Fibroblast of skin of scalp (primary cell): ENCODE measurements around the gene FXYD3.
"Not testable (repeated sequence)": the region's sequence is repeated elsewhere in the genome, so short reads cannot be mapped to it uniquely, and the experiment has no call there.

Experiments
- DNase-seq: peaks from one replicate; pipeline ENCODE4 v3.0.0-alpha.2; 2013

The FXYD3 gene

GRCh38 chr19:35125749-35126623 lies 10.4 kb downstream of the FXYD3 start:
- no peak for DNase-seq

GRCh38 chr19:35126624-35126959 lies 11.0 kb downstream of the FXYD3 start:
- no peak for DNase-seq

GRCh38 chr19:35127871-35128270 lies 12.2 kb downstream of the FXYD3 start:
- DNase-seq = no peak

- no peak for DNase-seq
These were observed 12.9 kb downstream of the FXYD3 start for GRCh38 chr19:35128398-35129057.

GRCh38 chr19:35129724-35130274 lies 14.2 kb downstream of the FXYD3 start:
- not testable (repeated sequence) for DNase-seq

GRCh38 chr19:35130761-35131720 lies 15.4 kb downstream of the FXYD3 start:
- no peak for DNase-seq

- DNase-seq = no peak
These were observed 16.6 kb downstream of the FXYD3 start for GRCh38 chr19:35132254-35132653.

GRCh38 chr19:35133826-35134225 lies 18.2 kb downstream of the FXYD3 start:
- no peak for DNase-seq

GRCh38 chr19:35134601-35135242 lies 19.1 kb downstream of the FXYD3 start, which contains the start of gene LGI4:
Gene LGI4, minus strand, starts transcription at chr19:35135059. Its CDS starts 379 bp downstream, at chr19:35134680.
- no peak for DNase-seq

- peak; percentile 69 for DNase-seq
These were observed 19.8 kb downstream of the FXYD3 start for GRCh38 chr19:35135389-35135909.

GRCh38 chr19:35136231-35136630 lies 20.6 kb downstream of the FXYD3 start:
- no peak for DNase-seq

- no peak for DNase-seq
These were observed 21.5 kb downstream of the FXYD3 start for GRCh38 chr19:35136977-35137702.

- DNase-seq = no peak
These were observed 22.8 kb downstream of the FXYD3 start, which contains the start of gene FXYD1 for GRCh38 chr19:35138305-35138892. Gene FXYD1, plus strand, starts transcription at chr19:35138824. Its CDS starts 1,256 bp downstream, at chr19:35140080.

GRCh38 chr19:35140207-35140961 lies 24.8 kb downstream of the FXYD3 start:
- no peak for DNase-seq

GRCh38 chr19:35140962-35141836 lies 25.6 kb downstream of the FXYD3 start:
- DNase-seq = peak; percentile 92

- no peak for DNase-seq
These were observed 26.4 kb downstream of the FXYD3 start for GRCh38 chr19:35141837-35142605.

GRCh38 chr19:35142606-35143230 lies 27.1 kb downstream of the FXYD3 start:
- peak; percentile 45 for DNase-seq
